RPMI7951 (cell line): Measurements from ENCODE around the gene PRRG2. TPM values are rescaled to one million over a fixed set of nuclear protein-coding genes. Genes with fewer than 3 reads are reported as not detected.

Source experiments
- DNase-seq: peaks from one replicate; pipeline ENCODE4 v3.0.0-alpha.2; 2012; ENCODE audit warnings: low read depth
- total RNA-seq: library from RNA; depleted of rRNA; stranded (reverse); fragments of >200 nt; shearing (Covaris generic); gene quantifications from 2 replicates; pipeline ENCODE4 v1.2.3, GENCODE V29; 2014

Gene PRRG2
- total RNA-seq, 1 experiment from 2014 or later, result not detected

DNA sequence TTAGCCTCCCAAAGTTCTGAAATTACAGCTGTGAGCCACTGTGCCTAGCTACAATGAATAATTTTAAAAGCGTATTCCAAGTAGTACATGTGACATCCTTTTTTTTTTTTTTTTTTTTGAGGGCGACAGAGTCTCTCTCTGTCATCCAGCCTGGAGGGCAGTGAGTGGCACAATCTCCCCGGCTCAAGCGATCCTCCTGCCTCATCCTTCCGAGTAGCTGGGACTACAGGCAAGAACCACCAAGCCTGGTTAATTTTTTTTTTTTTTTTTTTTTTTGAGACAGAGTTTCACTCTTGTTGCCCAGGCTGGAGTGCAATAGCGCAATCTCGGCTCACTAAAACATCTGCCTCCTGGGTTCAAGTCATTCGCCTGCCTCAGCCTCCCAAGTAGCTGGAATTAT is 6.1 kb downstream of the PRRG2 start:
- DNase-seq, result peak; percentile 8

DNA sequence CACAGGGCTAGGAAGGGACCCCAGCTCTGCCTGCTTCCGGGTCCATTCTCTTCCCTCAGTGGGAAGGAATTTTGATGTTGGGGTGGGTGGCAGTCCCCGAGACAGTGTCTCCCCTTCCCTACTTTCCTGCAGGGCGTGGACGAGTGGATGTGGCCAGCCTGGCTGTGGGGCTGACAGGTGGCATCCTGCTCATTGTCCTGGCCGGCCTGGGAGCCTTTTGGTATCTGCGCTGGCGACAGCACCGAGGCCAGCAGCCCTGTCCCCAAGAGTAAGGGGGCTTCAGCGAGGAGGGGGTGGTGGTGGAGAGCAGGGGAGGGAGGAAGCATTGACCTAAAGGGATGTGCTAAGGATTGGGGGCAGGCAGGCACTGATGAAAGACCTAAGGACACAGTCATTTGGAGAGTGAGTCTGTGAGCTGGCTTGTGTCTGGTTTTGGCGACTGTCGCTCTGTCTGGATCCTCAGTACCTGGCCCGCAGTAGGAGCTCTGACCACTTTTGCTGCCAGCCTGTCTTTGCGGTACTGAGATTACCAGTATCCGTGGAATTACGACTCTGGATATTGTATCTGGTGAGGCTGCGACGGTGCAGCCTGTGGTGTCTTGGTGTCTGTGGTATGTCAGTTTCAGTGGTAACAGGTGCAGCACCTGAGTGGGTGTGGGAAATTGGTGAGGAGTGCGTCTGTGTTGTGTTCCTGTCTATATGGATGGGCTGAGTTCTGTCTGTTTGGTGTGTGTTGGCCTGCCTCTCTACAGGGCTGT is 7.4 kb downstream of the PRRG2 start:
- DNase-seq, result no peak

DNA sequence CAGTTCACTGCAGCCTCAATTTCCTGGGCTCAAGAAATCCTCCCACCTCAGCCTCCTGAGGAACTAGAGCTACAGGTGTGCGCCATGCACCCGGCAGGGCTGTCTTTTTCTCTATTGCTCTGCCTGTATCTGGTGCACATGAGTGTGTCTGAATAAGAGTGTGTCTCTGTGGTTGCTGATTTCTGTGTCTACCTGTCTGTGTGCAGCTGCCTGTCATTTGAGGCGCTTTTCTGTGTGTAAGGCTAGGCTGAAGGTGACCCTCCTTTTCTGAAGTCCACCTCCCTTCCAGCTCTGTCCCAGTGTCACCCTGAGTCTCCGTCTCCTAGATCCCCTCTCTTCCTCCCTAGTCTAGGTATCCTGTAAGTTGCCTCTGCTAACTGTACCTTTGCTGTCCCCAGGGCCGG is 8.4 kb downstream of the PRRG2 start:
- DNase-seq, result no peak

DNA sequence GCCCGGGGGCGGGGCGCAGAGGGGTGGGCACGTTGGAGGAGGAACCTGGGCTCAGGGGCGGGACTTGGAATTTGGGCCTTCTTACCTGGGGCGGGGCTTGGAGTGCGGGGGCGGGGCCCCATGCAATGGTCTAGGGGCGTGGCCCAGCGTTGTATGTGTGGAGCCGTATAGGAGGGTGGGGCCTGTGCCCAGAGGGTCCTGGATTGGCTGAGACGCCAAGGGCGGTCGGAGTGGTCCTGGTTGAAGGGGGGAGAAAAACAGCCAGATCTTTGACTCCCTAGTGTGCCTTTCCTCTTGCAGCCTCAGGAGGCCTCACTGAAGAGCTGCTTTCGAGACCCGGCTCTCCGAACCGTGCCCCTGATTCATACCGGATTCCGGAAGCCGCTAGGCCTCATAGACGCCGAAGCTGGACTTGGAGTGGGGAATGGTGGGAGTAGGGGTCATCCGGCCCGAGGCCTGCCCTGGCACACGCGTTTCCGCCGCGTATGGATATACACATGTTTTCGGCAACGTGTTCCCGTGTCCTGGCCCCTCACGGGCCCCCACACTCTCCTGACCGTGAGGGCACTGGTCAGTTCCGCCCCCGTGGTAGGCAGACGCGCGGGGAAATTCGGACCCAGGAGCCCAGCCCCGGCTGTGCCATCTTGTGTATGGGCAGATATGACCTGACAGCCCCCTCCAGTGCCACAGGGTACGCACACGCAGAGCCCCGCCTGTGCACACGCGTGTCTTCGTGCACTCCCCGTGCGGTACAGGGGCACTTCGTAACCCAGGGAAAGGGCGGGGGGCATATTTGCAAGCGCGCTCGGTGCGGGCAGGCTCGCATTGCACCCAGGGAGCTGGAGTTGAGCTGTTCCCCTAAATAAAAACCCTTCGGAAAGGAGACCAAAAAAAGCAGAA is 9.2 kb downstream of the PRRG2 start:
- DNase-seq, result peak; percentile 98

- DNase-seq, result peak; percentile 83
These were observed 10.0 kb downstream of the PRRG2 start, which contains the start of gene PRR12 for GRCh38 chr19:49590971-49591730. Gene PRR12, plus strand, starts transcription at chr19:49591182. Its CDS starts 473 bp downstream, at chr19:49591655.

GRCh38 chr19:49591731-49592485 is 10.8 kb downstream of the PRRG2 start:
- peak; percentile 55 for DNase-seq

DNA sequence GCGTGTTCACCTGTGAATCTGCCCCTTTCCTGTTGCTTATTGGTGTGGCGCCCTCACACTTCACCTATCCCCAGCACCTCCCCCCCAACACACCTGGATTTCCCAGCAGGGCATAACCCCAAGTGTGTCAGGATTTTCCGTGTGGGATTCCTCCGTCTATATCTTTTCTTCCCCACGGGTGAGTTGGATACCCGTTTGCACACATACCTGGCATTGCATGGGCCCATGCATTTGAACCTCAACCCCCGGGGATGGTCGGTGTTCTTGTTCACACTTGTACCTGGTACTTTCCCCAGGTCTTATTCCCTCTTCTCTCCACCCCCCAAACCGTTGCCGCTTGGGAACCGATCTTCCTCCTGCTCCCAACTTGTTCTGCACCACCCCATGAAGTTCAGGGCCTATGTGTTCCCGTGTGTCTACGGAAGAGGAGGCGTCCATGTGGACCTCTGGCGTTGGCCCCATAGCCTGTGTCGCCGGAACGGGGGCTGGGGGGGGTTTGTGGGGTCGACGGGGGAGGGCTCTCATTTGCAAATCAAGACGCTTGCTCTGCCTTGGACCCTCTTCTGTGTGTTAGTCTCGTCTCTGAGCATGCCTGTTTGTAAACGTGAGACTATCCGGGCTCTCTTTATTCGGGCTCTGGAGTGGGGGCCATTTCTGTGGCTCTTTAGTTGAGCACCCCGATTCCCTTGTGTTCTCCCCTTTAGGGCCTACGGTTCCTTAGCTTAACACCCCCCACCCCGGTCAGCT is 11.5 kb downstream of the PRRG2 start:
- peak; percentile 24 for DNase-seq

GRCh38 chr19:49593233-49594113 is 12.4 kb downstream of the PRRG2 start:
- peak; percentile 89 for DNase-seq

GRCh38 chr19:49594157-49594992 is 13.3 kb downstream of the PRRG2 start:
- no peak for DNase-seq

- DNase-seq, result no peak
These were observed 14.1 kb downstream of the PRRG2 start for GRCh38 chr19:49594993-49595818.

DNA sequence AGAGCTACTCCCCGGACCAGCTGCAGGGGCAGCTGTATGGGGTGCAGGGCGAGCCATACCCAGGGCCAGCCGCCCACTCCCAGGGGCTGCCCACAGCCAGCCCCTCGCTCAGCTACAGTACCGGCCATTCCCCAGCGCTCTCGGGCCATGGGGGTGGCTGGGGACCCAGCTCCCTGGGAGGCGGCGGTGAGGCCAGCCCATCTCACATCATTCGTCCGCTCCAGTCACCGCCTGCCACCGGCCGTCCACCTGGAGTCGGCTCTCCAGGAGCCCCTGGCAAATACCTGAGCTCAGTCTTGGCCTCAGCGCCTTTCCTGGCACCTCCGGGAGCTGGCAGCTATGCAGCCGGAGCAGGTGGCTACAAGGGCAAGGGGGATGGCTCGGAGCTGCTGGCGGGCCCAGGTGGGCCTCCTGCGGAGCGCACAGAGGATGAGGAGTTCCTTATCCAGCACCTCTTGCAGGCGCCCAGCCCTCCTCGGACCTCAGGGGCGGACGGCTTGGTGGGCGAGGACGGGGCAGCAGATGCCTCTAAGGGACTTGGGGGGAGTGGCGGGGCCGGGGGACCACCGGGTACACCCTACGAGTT is 14.8 kb downstream of the PRRG2 start:
- no peak for DNase-seq

- no peak for DNase-seq
These were observed 15.3 kb downstream of the PRRG2 start for GRCh38 chr19:49596407-49596806.

- no peak for DNase-seq
These were observed 16.0 kb downstream of the PRRG2 start for GRCh38 chr19:49596954-49597702.

DNA sequence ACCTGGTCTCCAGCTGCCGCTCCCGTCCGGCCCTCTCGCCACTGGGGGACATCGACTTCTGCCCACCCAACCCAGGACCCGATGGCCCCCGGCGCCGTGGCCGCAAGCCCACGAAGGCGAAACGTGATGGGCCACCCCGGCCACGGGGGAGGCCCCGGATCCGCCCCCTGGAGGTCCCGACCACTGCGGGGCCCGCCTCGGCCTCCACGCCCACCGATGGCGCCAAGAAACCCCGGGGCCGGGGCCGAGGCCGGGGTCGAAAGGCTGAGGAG is 16.5 kb downstream of the PRRG2 start:
- no peak for DNase-seq

- DNase-seq, result no peak
These were observed 18.5 kb downstream of the PRRG2 start for GRCh38 chr19:49599378-49600295.
